Mesothelial cell of epicardium (in vitro differentiated cells): ENCODE measurements around the gene NHERF2. TPM values are rescaled to one million over a fixed set of nuclear protein-coding genes. Genes with fewer than 3 reads are reported as not detected.

Experiments
- DNase-seq, 2 experiments: peaks; one replicate each; pipeline ENCODE4 v3.0.0; 2021; ENCODE audit warnings: low spot score in 2 of 2; ENCODE audit not compliant: unreplicated experiment in 2 of 2
- H3K27ac Mint-ChIP-seq: 2 replicates; pipeline ENCODE4 v1.8.0; 2021; ENCODE audit warnings: mixed read lengths
- H3K27me3 Mint-ChIP-seq: 2 replicates; pipeline ENCODE4 v1.8.0; 2021; ENCODE audit warnings: low read depth, mixed read lengths
- H3K36me3 Mint-ChIP-seq: 2 replicates; pipeline ENCODE4 v1.8.0; 2021; ENCODE audit warnings: mixed read lengths
- H3K4me1 Mint-ChIP-seq: 2 replicates; pipeline ENCODE4 v1.8.0; 2021; ENCODE audit warnings: mixed read lengths
- H3K4me3 Mint-ChIP-seq: 2 replicates; pipeline ENCODE4 v1.8.0; 2021; ENCODE audit warnings: mild to moderate bottlenecking, moderate library complexity, mixed read lengths
- H3K9me3 Mint-ChIP-seq: 2 replicates; pipeline ENCODE4 v1.8.0; 2021; ENCODE audit warnings: mixed read lengths
- CTCF ChIP-seq: fragments of 200-600 bp; sonication (generic); IDR thresholded peaks from one replicate; pipeline ENCODE4 v1.5.0; 2021; ENCODE audit warnings: antibody characterized with exemption; ENCODE audit not compliant: unreplicated experiment
- total RNA-seq: library from RNA; stranded (reverse); gene quantifications from 3 replicates; pipeline ENCODE4 v1.2.1, GENCODE V29; 2021

Gene NHERF2
- total RNA-seq, 1 donor from 2014 or later = 51.3 TPM

- DNase-seq = peak; percentile 71 to 85
- peaks cover 53% of the 10 kb centered on the region for H3K27me3 Mint-ChIP-seq
- no peak for TF ChIP-seq CTCF
- H3K4me3 Mint-ChIP-seq = peak within 1 kb of the TSS; percentile 83
- peaks cover 15% of the 10 kb centered on the region for H3K4me1 Mint-ChIP-seq
- peaks cover 9% of the 10 kb centered on the region for H3K36me3 Mint-ChIP-seq
- H3K27ac Mint-ChIP-seq = peak within 1 kb of the TSS; percentile 87
- no peaks in the 10 kb centered on the region for H3K9me3 Mint-ChIP-seq
Observed at GRCh38 chr16:1983544-1984346, 43.0 kb upstream of the NHERF2 start, which contains the start of gene GFER. Gene GFER (plus strand): TSS chr16:1984193. CDS start chr16:1984219, 26 bp downstream.

GRCh38 chr16:1984347-1985225 is 42.1 kb upstream of the NHERF2 start:
- Mint-ChIP-seq H3K4me1 (peaks cover 21% of the 10 kb centered on the region), H3K4me3 (peak overlapping the region; percentile 83), H3K27me3 (peaks cover 56% of the 10 kb centered on the region), H3K36me3 (peaks cover 9% of the 10 kb centered on the region), H3K9me3 (no peaks in the 10 kb centered on the region), H3K27ac (peak overlapping the region; percentile 87)
- no peak for DNase-seq
- TF ChIP-seq CTCF = no peak

- DNase-seq = no peak
- H3K36me3 Mint-ChIP-seq = peaks cover 9% of the 10 kb centered on the region
- H3K4me3 Mint-ChIP-seq = peak overlapping the region; percentile 83
- no peak for TF ChIP-seq CTCF
- H3K27ac Mint-ChIP-seq = no peak overlapping the region
- H3K9me3 Mint-ChIP-seq = no peaks in the 10 kb centered on the region
- H3K27me3 Mint-ChIP-seq = peaks cover 50% of the 10 kb centered on the region
- peaks cover 21% of the 10 kb centered on the region for H3K4me1 Mint-ChIP-seq
Observed at GRCh38 chr16:1985466-1986150, 41.1 kb upstream of the NHERF2 start.

GRCh38 chr16:1987198-1987597 is 39.5 kb upstream of the NHERF2 start:
- H3K27ac Mint-ChIP-seq = no peak overlapping the region
- TF ChIP-seq CTCF = no peak
- H3K9me3 Mint-ChIP-seq = no peaks in the 10 kb centered on the region
- H3K36me3 Mint-ChIP-seq = peaks cover 9% of the 10 kb centered on the region
- no peak for DNase-seq
- no peak overlapping the region for H3K4me3 Mint-ChIP-seq
- H3K27me3 Mint-ChIP-seq = peaks cover 48% of the 10 kb centered on the region
- H3K4me1 Mint-ChIP-seq = peaks cover 22% of the 10 kb centered on the region
